K562 (cell line): Measurements from ENCODE around the gene EML1. TPM values are rescaled to one million over a fixed set of nuclear protein-coding genes. Genes with fewer than 3 reads are reported as not detected.
A peak's percentile ranks its signal among the peaks of the same experiment; 100 is the strongest.

ENCODE experiments used
- ATAC-seq: fragments of 200-7000 bp; cut with Tn5 transposase; 3 replicates; pipeline ENCODE4 v1.9.1; 2020; ENCODE audit warnings: moderate library complexity
- BruUV-seq: library from RNA; stranded (reverse); fragments of 400-500 nt; replicated peaks from 2 replicates; lab custom pipeline; 2021; lab: Mats Ljungman, UMichigan
- CTCF ChIA-PET: fragments of 300-600 bp; formaldehyde crosslinking; extraction: SDS; loops from one replicate; lab custom pipeline; 2021; ENCODE audit warnings: low intra/inter-chr PET ratio; lab: Yijun Ruan, JAX
- POLR2A ChIA-PET: fragments of 300-600, 350-650 bp; sonication (Branson Sonifier 250); formaldehyde crosslinking; extraction: SDS; loops from one replicate; lab custom pipeline; 2021; ENCODE audit warnings: antibody characterized with exemption, inconsistent platforms; lab: Yijun Ruan, JAX
- DNase-seq, 4 experiments: peaks; one replicate each; pipeline versions ENCODE4 v3.0.0 to v3.0.0-alpha.2; 2011 to 2018; ENCODE audit warnings: low spot score in 3 of 4, mixed read lengths in 3 of 4; ENCODE audit errors: extremely low read depth in 1 of 4
- FAIRE-seq: peaks from 2 replicates; lab custom pipeline; 2011; peaks lifted over from hg19 to GRCh38; lab: Jason Lieb, UNC
- H2AFZ ChIP-seq: 2 replicates; pipeline ENCODE4 v1.6.0; 2011; ENCODE audit warnings: low read depth, low read length, control low read depth, inconsistent platforms
- H3K27ac ChIP-seq: fragments of 200-600 bp; 3 replicates; pipeline ENCODE4 v1.8.0; 2011; ENCODE audit warnings: low read depth, mild to moderate bottlenecking, control low read depth, inconsistent platforms, low read length, moderate library complexity, mixed read lengths; ENCODE audit errors: extremely low read depth
- H3K27me3 ChIP-seq, 2 experiments: fragments of 300-600 bp in 1 of 2; 2 replicates in 1 of 2; 3 replicates in 1 of 2; pipeline versions ENCODE4 v1.6.0 to v1.8.0; 2011; ENCODE audit warnings: inconsistent platforms in 2 of 2, low read length in 2 of 2, mild to moderate bottlenecking in 1 of 2, mixed read lengths in 1 of 2, moderate library complexity in 1 of 2; ENCODE audit not compliant: control insufficient read depth in 2 of 2, insufficient read depth in 2 of 2
- H3K36me3 ChIP-seq: fragments of 300-600 bp; 3 replicates; pipeline ENCODE4 v1.8.0; 2011; ENCODE audit warnings: mild to moderate bottlenecking, low read length, inconsistent platforms; ENCODE audit not compliant: control insufficient read depth, insufficient read depth
- H3K4me1 ChIP-seq, 2 experiments: fragments of 200-600 bp in 1 of 2; replicated peaks in 1 of 2; 2 replicates in 1 of 2; 3 replicates in 1 of 2; pipeline versions ENCODE4 v1.5.1 to v1.8.0; 2011; ENCODE audit warnings: inconsistent platforms in 2 of 2, low read length in 2 of 2, mild to moderate bottlenecking in 1 of 2, mixed read lengths in 1 of 2, moderate library complexity in 1 of 2; ENCODE audit not compliant: control insufficient read depth in 2 of 2, insufficient read depth in 2 of 2
- H3K4me2 ChIP-seq: 2 replicates; pipeline ENCODE4 v1.6.1; 2011; ENCODE audit warnings: low read length, control low read depth, inconsistent platforms, mixed read lengths; ENCODE audit not compliant: insufficient read depth
- H3K4me3 ChIP-seq: fragments of 200-600 bp; sonication (generic), shearing (Covaris generic); 2 replicates; pipeline ENCODE4 v1.5.1; 2016; ENCODE audit warnings: control low read depth, inconsistent platforms
- H3K79me2 ChIP-seq: fragments of 200-600 bp; 3 replicates; pipeline ENCODE4 v1.8.0; 2011; ENCODE audit warnings: low read length, inconsistent platforms; ENCODE audit not compliant: control insufficient read depth, insufficient read depth
- H3K9ac ChIP-seq, 2 experiments: 2 replicates each; pipeline versions ENCODE4 v1.6.0 to v1.6.1; 2011; ENCODE audit warnings: low read depth in 2 of 2, low read length in 2 of 2, control low read depth in 1 of 2, inconsistent platforms in 1 of 2, mild to moderate bottlenecking in 1 of 2, mixed read lengths in 1 of 2; ENCODE audit not compliant: insufficient read depth in 1 of 2
- H3K9me1 ChIP-seq: one replicate; pipeline ENCODE4 v1.6.0; 2011; ENCODE audit warnings: inconsistent platforms, mild to moderate bottlenecking, low read length, moderate library complexity; ENCODE audit not compliant: control insufficient read depth, insufficient read depth
- H3K9me3 ChIP-seq: replicated peaks from 2 replicates; pipeline ENCODE4 v1.5.1; 2011; ENCODE audit warnings: low read depth, low read length, inconsistent platforms; ENCODE audit not compliant: control insufficient read depth, insufficient read depth
- H4K20me1 ChIP-seq: replicated peaks from 2 replicates; pipeline ENCODE4 v1.6.1; 2011; ENCODE audit warnings: low read length, inconsistent platforms, mixed read lengths; ENCODE audit not compliant: control insufficient read depth, insufficient read depth
- BRD9 ChIP-seq: fragments of 450-650 bp; IDR thresholded peaks from 2 replicates; pipeline ENCODE4 v1.6.1; 2018; ENCODE audit warnings: low read depth; ENCODE audit not compliant: partially characterized antibody
- ESRRA ChIP-seq: fragments of 450-650 bp; IDR thresholded peaks from 2 replicates; pipeline ENCODE4 v1.6.1; 2014; ENCODE audit warnings: low read depth, mild to moderate bottlenecking, moderate library complexity, borderline replicate concordance
- ESRRB ChIP-seq: fragments of 250-450 bp; sonication (Bioruptor Pico); IDR thresholded peaks from 2 replicates; pipeline ENCODE4 v1.5.0; 2020; ENCODE audit warnings: mild to moderate bottlenecking, moderate library complexity, borderline replicate concordance
- HCFC1 ChIP-seq: IDR thresholded peaks from 2 replicates; pipeline ENCODE4 v1.6.1; 2012; ENCODE audit warnings: low read depth, low read length, improper control_type of control experiment
- KAT7 ChIP-seq: sonication (generic); formaldehyde crosslinking; IDR thresholded peaks from 2 replicates; pipeline ENCODE4 v1.8.0; 2022; ENCODE audit warnings: missing genetic modification reagents, mild to moderate bottlenecking, borderline replicate concordance
- ZNF696 ChIP-seq: fragments of 250-450 bp; sonication (Bioruptor Pico); conservative IDR thresholded peaks from 2 replicates; pipeline ENCODE4 v1.4.0; 2020; ENCODE audit warnings: mild to moderate bottlenecking, moderate library complexity
- ZNF707 ChIP-seq: fragments of 250-450 bp; sonication (Bioruptor Pico); conservative IDR thresholded peaks from 2 replicates; pipeline ENCODE4 v1.8.0; 2022; ENCODE audit warnings: inconsistent platforms, mild to moderate bottlenecking, moderate library complexity
- WGBS: fragments of 100-300 bp; shearing (Covaris generic); methylation state at CpG from one replicate; pipeline ENCODE4 v1.1.6; 2016; ENCODE audit warnings: low coverage, mixed read lengths; ENCODE audit not compliant: insufficient coverage; ENCODE audit errors: missing lambda C conversion rate; 5-methylcytosine and 5-hydroxymethylcytosine counted together
- in situ Hi-C: fragments of 300-500 bp; cut with MboI; formaldehyde crosslinking; loops from 4 replicates; pipeline ENCODE4 v1.15.0; 2018; ENCODE audit warnings: inconsistent platforms, mixed read lengths
- intact Hi-C: fragments of 100-400 bp; cut with micrococcal nuclease; formaldehyde crosslinking; loops from 2 replicates; pipeline ENCODE4 v1.14.2; 2022
- polyA plus RNA-seq, 8 experiments: library from polyadenylated mRNA; depleted of rRNA in 4 of 8; stranded (reverse) in 5 of 8; unstranded in 3 of 8; fragments of >200 nt; fragmentation: Nextera tagmentation in 2 of 8; fragmentation: Illumina TruSeq in 1 of 8; extraction: Ambion mirVana in 2 of 8; extraction: Trizol in 1 of 8; gene quantifications; 2 replicates each; pipeline versions ENCODE4 v1.2.1 to v1.2.3, GENCODE V29; 2011 to 2014; ENCODE audit warnings: inconsistent platforms in 1 of 8, missing spikeins in 1 of 8
- total RNA-seq, 7 experiments: library from RNA; depleted of rRNA in 6 of 7; stranded (reverse); fragments of >200 nt in 6 of 7; fragmentation: Illumina TruSeq in 2 of 7; extraction: Trizol in 2 of 7; gene quantifications; 2 replicates each; pipeline versions ENCODE4 v1.2.1 to v1.2.3, GENCODE V29; 2011 to 2021; ENCODE audit warnings: low replicate concordance in 1 of 7
- TF ChIP-seq, protein P1 (sequence below): fragments of 250-450 bp; sonication (Bioruptor Pico); IDR thresholded peaks from 2 replicates; pipeline ENCODE4 v1.5.0; 2021

The EML1 gene
- total and polyA plus RNA-seq, 9 of the 15 experiments (the other 6 are each of a cell fraction or from before 2014, with no cell fraction given), result 0.01 to 0.35 (median 0.07) TPM; not detected in 2

- no peak overlapping the region for H2AFZ ChIP-seq
- H3K79me2 ChIP-seq, result no peaks in the 10 kb centered on the region
- no peak overlapping the region for H3K4me2 ChIP-seq
- in situ Hi-C loops, result no loop called here
- no peak for TF ChIP-seq ZNF696
- TF ChIP-seq ESRRB (CRISPR knock-in tag), result no peak
- TF ChIP-seq, protein P1, sequence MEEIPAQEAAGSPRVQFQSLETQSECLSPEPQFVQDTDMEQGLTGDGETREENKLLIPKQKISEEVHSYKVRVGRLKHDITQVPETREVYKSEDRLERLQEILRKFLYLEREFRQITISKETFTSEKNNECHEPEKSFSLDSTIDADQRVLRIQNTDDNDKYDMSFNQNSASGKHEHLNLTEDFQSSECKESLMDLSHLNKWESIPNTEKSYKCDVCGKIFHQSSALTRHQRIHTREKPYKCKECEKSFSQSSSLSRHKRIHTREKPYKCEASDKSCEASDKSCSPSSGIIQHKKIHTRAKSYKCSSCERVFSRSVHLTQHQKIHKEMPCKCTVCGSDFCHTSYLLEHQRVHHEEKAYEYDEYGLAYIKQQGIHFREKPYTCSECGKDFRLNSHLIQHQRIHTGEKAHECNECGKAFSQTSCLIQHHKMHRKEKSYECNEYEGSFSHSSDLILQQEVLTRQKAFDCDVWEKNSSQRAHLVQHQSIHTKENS (CRISPR knock-in tag), result no peak
- no peak for TF ChIP-seq HCFC1
- peak; percentile 82 for TF ChIP-seq BRD9
- TF ChIP-seq ZNF707, result no peak
- no peak for TF ChIP-seq ESRRA
- no peak for TF ChIP-seq KAT7 (CRISPR knock-in tag)
- TF ChIP-seq, all 486 proteins: peak for 1
- POLR2A ChIA-PET, result interaction anchor here (0.6 to 1.0 kb wide), 3 partner anchors 12 to 130 kb away, joined by 3 read pairs; no protein-coding TSS in a partner anchor
- peaks cover 3 to 42% of the 10 kb centered on the region in 2 experiments; a peak in 3 of 5 replicates for H3K27me3 ChIP-seq
- no peak overlapping the region for H3K4me3 ChIP-seq
- FAIRE-seq (no peak), ATAC-seq (no peak), DNase-seq (no peak)
- no peaks in the 10 kb centered on the region for H3K4me1 ChIP-seq
- no peaks in the 10 kb centered on the region for H3K36me3 ChIP-seq
- CTCF ChIA-PET, result no interaction called here
- no TSS peak for BruUV-seq
- no peaks in the 10 kb centered on the region for H4K20me1 ChIP-seq
- no peak overlapping the region for H3K9ac ChIP-seq
- no peaks in the 10 kb centered on the region for H3K9me3 ChIP-seq
- H3K27ac ChIP-seq, result no peak overlapping the region
- no peaks in the 10 kb centered on the region for H3K9me1 ChIP-seq
- intact Hi-C loops, result no loop called here
- WGBS, result 3% methylated on average over 5 of the region's 11 CpGs
Observed at GRCh38 chr14:99764222-99764706, 28.9 kb upstream of the EML1 start.
